KOPT-K1 (cell line): ENCODE results near the gene SLITRK6.

ENCODE experiments used
- H3K27ac ChIP-seq: fragments of 200-600 bp; sonication (generic); 2 replicates; pipeline ENCODE4 v1.5.1; 2016; ENCODE audit warnings: antibody characterized with exemption, mild to moderate bottlenecking, low read depth, low read length; ENCODE audit not compliant: poor library complexity, severe bottlenecking
- H3K36me3 ChIP-seq: fragments of 200-600 bp; sonication (generic); 2 replicates; pipeline ENCODE4 v1.5.1; 2017; ENCODE audit warnings: antibody characterized with exemption, mild to moderate bottlenecking, low read length, moderate library complexity; ENCODE audit not compliant: insufficient read depth
- H3K9me3 ChIP-seq: fragments of 200-600 bp; sonication (generic); 2 replicates; pipeline ENCODE4 v1.5.1; 2017; ENCODE audit warnings: antibody characterized with exemption, low read length, mild to moderate bottlenecking; ENCODE audit not compliant: insufficient read depth, poor library complexity, severe bottlenecking

Gene SLITRK6

GRCh38 chr13:85799097-85799582 lies at the start of gene SLITRK6:
SLITRK6 (minus strand) TSS chr13:85799419; CDS start chr13:85796508, 2,911 bp downstream.
- no peaks in the 10 kb centered on the region for H3K36me3 ChIP-seq
- H3K9me3 ChIP-seq: no peaks in the 10 kb centered on the region
- H3K27ac ChIP-seq: no peak within 1 kb of the TSS

- Histone ChIP-seq H3K27ac (no peak overlapping the region), H3K9me3 (peaks cover 7% of the 10 kb centered on the region), H3K36me3 (no peaks in the 10 kb centered on the region)
These were observed 47.8 kb upstream of the SLITRK6 start for GRCh38 chr13:85847012-85847411.

GRCh38 chr13:85841427-85841826 lies 42.2 kb upstream of the SLITRK6 start:
- Histone ChIP-seq H3K27ac (no peak overlapping the region), H3K9me3 (no peaks in the 10 kb centered on the region), H3K36me3 (no peaks in the 10 kb centered on the region)

- Histone ChIP-seq H3K36me3 (no peaks in the 10 kb centered on the region), H3K27ac (no peak overlapping the region), H3K9me3 (no peaks in the 10 kb centered on the region)
These were observed 34.7 kb upstream of the SLITRK6 start for GRCh38 chr13:85833921-85834320.

GRCh38 chr13:85828094-85828684 lies 29.0 kb upstream of the SLITRK6 start:
- Histone ChIP-seq H3K36me3 (no peaks in the 10 kb centered on the region), H3K9me3 (no peaks in the 10 kb centered on the region), H3K27ac (no peak overlapping the region)

GRCh38 chr13:85825454-85825853 lies 26.2 kb upstream of the SLITRK6 start:
- no peaks in the 10 kb centered on the region for H3K9me3 ChIP-seq

GRCh38 chr13:85823832-85824231 lies 24.6 kb upstream of the SLITRK6 start:
- Histone ChIP-seq H3K9me3 (no peaks in the 10 kb centered on the region), H3K36me3 (no peaks in the 10 kb centered on the region), H3K27ac (no peak overlapping the region)

More at GRCh38 chr13:85825454-85825853, 26.2 kb upstream of the SLITRK6 start:
- no peaks in the 10 kb centered on the region for H3K36me3 ChIP-seq
- H3K27ac ChIP-seq: no peak overlapping the region

- H3K27ac ChIP-seq: no peak overlapping the region
- no peaks in the 10 kb centered on the region for H3K36me3 ChIP-seq
- no peaks in the 10 kb centered on the region for H3K9me3 ChIP-seq
These were observed 20.3 kb upstream of the SLITRK6 start for GRCh38 chr13:85819513-85819912.

GRCh38 chr13:85816413-85816812 lies 17.2 kb upstream of the SLITRK6 start:
- no peaks in the 10 kb centered on the region for H3K9me3 ChIP-seq
- no peak overlapping the region for H3K27ac ChIP-seq
- H3K36me3 ChIP-seq: no peaks in the 10 kb centered on the region

GRCh38 chr13:85812282-85812681 lies 13.1 kb upstream of the SLITRK6 start:
- H3K27ac ChIP-seq: no peak overlapping the region
- no peaks in the 10 kb centered on the region for H3K36me3 ChIP-seq
- no peaks in the 10 kb centered on the region for H3K9me3 ChIP-seq

GRCh38 chr13:85808811-85809210 lies 9.6 kb upstream of the SLITRK6 start:
- Histone ChIP-seq H3K9me3 (no peaks in the 10 kb centered on the region), H3K36me3 (no peaks in the 10 kb centered on the region), H3K27ac (no peak overlapping the region)

- no peaks in the 10 kb centered on the region for H3K9me3 ChIP-seq
- H3K36me3 ChIP-seq: no peaks in the 10 kb centered on the region
These were observed 7.4 kb upstream of the SLITRK6 start for GRCh38 chr13:85806553-85807175.

GRCh38 chr13:85798556-85798955 lies 663 bp downstream of the SLITRK6 start:
- no peaks in the 10 kb centered on the region for H3K9me3 ChIP-seq
- no peak overlapping the region for H3K27ac ChIP-seq
- H3K36me3 ChIP-seq: no peaks in the 10 kb centered on the region

More at GRCh38 chr13:85806553-85807175, 7.4 kb upstream of the SLITRK6 start:
- no peak overlapping the region for H3K27ac ChIP-seq

GRCh38 chr13:85797311-85797710 lies 1.9 kb downstream of the SLITRK6 start:
- Histone ChIP-seq H3K27ac (no peak overlapping the region), H3K36me3 (no peaks in the 10 kb centered on the region), H3K9me3 (no peaks in the 10 kb centered on the region)

GRCh38 chr13:85785205-85785604 lies 14.0 kb downstream of the SLITRK6 start:
- H3K27ac ChIP-seq: no peak overlapping the region
- H3K9me3 ChIP-seq: no peaks in the 10 kb centered on the region
- H3K36me3 ChIP-seq: no peaks in the 10 kb centered on the region

GRCh38 chr13:85772367-85772766 lies 26.9 kb downstream of the SLITRK6 start:
- no peaks in the 10 kb centered on the region for H3K36me3 ChIP-seq
- H3K9me3 ChIP-seq: no peaks in the 10 kb centered on the region
- H3K27ac ChIP-seq: no peak overlapping the region
